GM21360 (cell line): Measurements from ENCODE around the gene ZBTB4.

ENCODE experiments used
- ATAC-seq: cut with Tn5 transposase; IDR thresholded peaks from one replicate; pipeline ENCODE4 v1.9.1; 2021; ENCODE audit warnings: mild to moderate bottlenecking, moderate library complexity; ENCODE audit not compliant: unreplicated experiment

ZBTB4 gene

GRCh38 chr17:7479213-7480088 lies at the start of gene ZBTB4:
TSS of gene ZBTB4 (minus strand) at chr17:7479631. CDS start at chr17:7466801, 12,830 bp downstream.
- ATAC-seq = no peak

- ATAC-seq = no peak
Observed at GRCh38 chr17:7528842-7529241, 49.4 kb upstream of the ZBTB4 start.

GRCh38 chr17:7523033-7523432 lies 43.6 kb upstream of the ZBTB4 start:
- ATAC-seq = no peak

- no peak for ATAC-seq
Observed at GRCh38 chr17:7515911-7516610, 36.6 kb upstream of the ZBTB4 start.

GRCh38 chr17:7513850-7514419 lies 34.5 kb upstream of the ZBTB4 start:
- no peak for ATAC-seq

GRCh38 chr17:7512824-7513540 lies 33.6 kb upstream of the ZBTB4 start:
- ATAC-seq = no peak

GRCh38 chr17:7512105-7512504 lies 32.7 kb upstream of the ZBTB4 start:
- ATAC-seq = no peak

GRCh38 chr17:7511108-7511507 lies 31.7 kb upstream of the ZBTB4 start:
- ATAC-seq = no peak

GRCh38 chr17:7509937-7510336 lies 30.5 kb upstream of the ZBTB4 start:
- ATAC-seq = no peak

GRCh38 chr17:7508846-7509245 lies 29.4 kb upstream of the ZBTB4 start:
- ATAC-seq = no peak

GRCh38 chr17:7508145-7508544 lies 28.7 kb upstream of the ZBTB4 start:
- ATAC-seq = no peak

- no peak for ATAC-seq
Observed at GRCh38 chr17:7503521-7503920, 24.1 kb upstream of the ZBTB4 start.

GRCh38 chr17:7502987-7503386 lies 23.6 kb upstream of the ZBTB4 start:
- no peak for ATAC-seq

- no peak for ATAC-seq
Observed at GRCh38 chr17:7502171-7502847, 22.9 kb upstream of the ZBTB4 start.

GRCh38 chr17:7501729-7502128 lies 22.3 kb upstream of the ZBTB4 start:
- ATAC-seq = no peak

GRCh38 chr17:7499161-7499560 lies 19.7 kb upstream of the ZBTB4 start:
- ATAC-seq = no peak

GRCh38 chr17:7497636-7498035 lies 18.2 kb upstream of the ZBTB4 start:
- ATAC-seq = no peak

- no peak for ATAC-seq
Observed at GRCh38 chr17:7497228-7497627, 17.8 kb upstream of the ZBTB4 start.

GRCh38 chr17:7496470-7497183 lies 17.2 kb upstream of the ZBTB4 start:
- ATAC-seq = no peak

GRCh38 chr17:7495906-7496434 lies 16.5 kb upstream of the ZBTB4 start:
- ATAC-seq = no peak
